Measurements from ENCODE around the gene OSBP2. TPM values are rescaled to one million over a fixed set of nuclear protein-coding genes. Genes with fewer than 3 reads are reported as not detected.

The OSBP2 gene
- polyA plus RNA-seq, 4 donors = 4.7 to 7.3 (median 6.8) TPM

DNA sequence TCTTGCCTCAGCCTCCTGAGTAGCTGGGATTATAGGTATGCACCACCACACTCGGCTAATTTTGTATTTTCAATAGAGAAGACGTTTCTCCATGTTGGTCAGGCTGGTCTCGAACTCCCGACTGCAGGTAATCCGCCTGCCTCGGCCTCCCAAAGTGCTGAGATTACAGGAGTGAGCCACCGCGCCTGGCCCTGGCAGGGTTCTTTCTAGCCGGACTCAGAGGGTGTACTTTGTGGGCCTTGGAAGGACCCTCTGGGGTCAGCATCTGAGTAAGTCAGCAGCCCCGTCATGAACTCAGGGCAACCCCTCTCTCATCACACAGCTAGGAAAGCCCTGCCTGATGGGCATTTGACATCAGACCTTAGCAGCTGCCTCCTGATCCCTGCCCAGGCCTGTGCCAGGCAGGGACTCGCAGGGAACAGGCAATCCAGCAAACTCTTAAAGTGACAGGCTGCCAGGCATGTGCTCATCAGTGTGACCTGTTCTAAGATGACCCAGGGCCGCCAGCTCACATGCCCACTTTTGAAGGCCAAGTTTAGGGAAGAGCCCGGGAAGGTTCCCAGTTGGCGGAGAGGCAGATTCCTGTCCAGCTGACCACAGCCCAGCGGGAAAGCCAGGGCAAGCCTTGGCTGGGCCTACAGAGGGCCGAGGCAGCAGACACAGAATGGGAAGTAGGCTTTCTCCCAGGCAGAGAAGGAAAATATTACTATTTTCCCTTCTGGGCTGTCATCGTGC is 181.0 kb downstream of the OSBP2 start:
- no peak for DNase-seq (ENCODE audit: low read depth in 4 of 4, low spot score in 2 of 4)

GRCh38 chr22:30876221-30876751 is 181.6 kb downstream of the OSBP2 start:
- no peak for DNase-seq (ENCODE audit: low read depth in 4 of 4, low spot score in 2 of 4)

GRCh38 chr22:30876915-30877553 is 182.4 kb downstream of the OSBP2 start:
- no peak for DNase-seq (ENCODE audit: low read depth in 4 of 4, low spot score in 2 of 4)

DNA sequence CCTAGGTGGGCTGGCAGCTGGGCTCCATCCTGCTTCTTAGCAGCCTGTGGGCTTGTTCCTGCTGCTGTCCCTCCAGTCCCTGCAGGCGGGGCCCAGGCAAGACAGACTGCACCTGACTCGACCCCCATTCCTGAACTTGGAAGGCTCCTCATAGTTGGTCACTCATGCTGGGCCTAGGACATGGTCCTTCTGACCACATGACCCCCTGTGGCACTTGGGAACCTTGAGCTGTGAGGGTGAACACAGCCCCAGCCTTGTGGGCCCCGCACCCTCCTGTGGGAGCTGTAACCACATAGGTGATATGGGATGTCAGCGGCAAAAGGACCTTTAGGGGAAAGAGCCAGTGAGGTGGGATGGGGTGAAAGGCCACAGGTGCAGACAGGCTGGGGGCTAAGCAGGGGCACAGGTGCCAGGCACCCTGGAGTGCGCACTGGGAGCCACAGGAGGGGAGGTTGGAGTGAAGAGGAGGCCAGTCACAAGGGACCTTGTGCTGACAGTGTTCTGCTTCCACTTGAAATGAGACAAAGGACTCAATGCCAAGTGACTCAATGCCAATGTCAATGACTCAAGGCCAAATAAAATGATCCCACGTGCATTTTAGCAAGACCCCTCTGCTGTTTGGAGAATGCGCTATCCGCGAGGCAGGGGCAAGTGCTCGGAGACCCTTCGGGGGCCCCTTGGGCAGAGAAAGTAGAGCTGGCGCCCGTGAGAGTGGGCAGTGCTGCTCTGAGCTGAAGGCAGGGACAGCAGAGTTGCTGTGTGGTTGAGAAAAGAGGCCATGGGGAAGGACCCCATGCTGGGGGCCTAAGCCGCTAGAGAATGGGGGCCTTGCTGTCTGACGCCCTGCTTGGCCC is 183.2 kb downstream of the OSBP2 start:
- no peak for DNase-seq (ENCODE audit: low read depth in 4 of 4, low spot score in 2 of 4)

DNA sequence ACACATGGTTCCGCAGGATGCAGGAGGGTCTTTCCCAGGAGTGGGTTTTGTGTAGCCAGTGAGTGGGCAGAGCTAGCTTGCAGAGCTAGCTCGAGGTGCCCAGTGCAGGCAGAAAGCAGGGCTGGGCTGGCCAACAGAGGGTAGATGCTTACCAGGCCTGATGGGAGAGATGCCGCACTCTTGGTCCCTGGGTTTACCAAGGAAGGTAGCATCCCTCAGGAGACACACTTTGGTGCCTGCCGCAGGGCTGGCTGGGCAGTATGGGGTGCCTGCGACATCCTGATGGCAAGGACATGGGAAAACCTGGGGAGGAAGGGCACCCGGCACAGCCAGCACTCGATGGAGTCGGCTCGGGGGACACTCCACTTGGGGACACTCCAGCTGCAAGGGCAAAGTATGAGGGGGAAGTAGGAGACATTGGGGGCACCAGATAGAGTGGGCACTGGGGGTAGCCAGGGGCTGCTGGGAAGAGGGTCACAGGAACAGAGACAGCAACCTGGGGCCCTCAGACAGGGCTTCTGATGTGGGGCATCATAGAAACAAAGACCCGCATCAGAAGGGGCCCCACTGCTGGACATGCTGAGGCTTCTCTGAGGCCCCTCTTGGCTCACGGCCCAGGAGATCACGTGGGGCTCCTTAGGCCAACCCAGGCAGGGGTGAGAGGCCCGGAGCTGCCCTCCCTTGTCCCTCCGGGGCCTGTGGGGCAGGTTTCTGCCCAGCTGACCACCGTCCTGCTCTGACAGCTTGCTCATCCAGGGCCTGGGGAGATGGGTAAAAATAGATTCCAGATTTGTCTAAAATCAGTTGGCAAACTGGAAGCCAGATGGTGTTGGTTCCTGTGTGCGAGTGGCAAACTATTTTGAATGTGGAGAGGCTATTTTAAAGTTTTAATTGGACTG is 184.1 kb downstream of the OSBP2 start:
- no peak for DNase-seq (ENCODE audit: low read depth in 4 of 4, low spot score in 2 of 4)

GRCh38 chr22:30879415-30879797 is 184.7 kb downstream of the OSBP2 start:
- DNase-seq (ENCODE audit: low read depth in 4 of 4, low spot score in 2 of 4) = no peak

GRCh38 chr22:30880181-30880601 is 185.5 kb downstream of the OSBP2 start:
- no peak for DNase-seq (ENCODE audit: low read depth in 4 of 4, low spot score in 2 of 4)

DNA sequence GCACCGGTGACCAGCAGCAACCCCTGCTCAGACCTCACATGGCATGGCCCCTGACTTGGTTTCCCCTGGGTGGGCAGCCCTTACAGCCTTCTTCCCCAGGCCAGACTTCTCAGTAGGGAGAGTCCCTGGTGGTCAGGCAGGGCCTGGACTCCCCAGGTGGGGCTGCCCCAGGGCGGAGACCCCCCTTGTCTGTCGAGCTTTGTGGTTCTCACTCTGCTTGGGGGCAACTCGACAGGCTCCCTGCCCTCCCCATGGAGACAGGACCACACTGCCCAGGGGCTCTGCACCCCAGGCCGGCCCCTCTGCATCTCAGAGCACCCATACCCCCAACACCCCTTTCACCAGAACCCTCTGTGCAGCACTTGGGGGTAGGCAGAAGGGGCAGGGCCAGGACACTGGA is 186.2 kb downstream of the OSBP2 start:
- DNase-seq (ENCODE audit: low read depth in 4 of 4, low spot score in 2 of 4) = no peak

- no peak for DNase-seq (ENCODE audit: low read depth in 4 of 4, low spot score in 2 of 4)
Measured at GRCh38 chr22:30881361-30882183, 186.9 kb downstream of the OSBP2 start.

GRCh38 chr22:30882184-30882717 is 187.6 kb downstream of the OSBP2 start:
- DNase-seq (ENCODE audit: low read depth in 4 of 4, low spot score in 2 of 4) = no peak

DNA sequence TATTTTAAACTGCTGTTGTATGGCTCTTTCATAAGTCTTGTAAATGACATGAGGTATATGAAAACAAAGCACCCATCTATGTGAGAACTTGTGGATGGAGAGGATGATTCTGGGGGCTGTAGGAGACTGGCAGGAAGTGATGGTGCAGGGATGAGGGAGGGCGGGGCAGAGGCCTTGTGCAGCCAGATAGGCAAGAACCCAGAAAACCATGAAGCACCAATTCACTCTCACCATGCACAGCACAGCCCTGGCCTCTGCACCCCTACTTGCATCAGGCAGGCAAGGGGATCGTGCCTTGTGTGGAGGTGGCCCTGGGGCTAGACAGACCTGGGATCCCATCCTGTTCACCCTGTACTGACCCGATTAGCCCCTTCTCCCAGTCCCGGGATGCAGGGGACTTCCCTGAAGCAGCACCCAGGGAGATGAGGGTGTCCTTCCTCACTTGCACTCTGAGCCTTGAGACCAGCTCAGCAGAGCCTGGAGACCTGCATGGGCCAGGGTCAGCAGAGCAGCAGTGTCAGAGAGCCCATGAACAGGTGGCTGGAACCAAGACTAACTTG is 188.4 kb downstream of the OSBP2 start:
- DNase-seq (ENCODE audit: low read depth in 4 of 4, low spot score in 2 of 4) = no peak

- no peak for DNase-seq (ENCODE audit: low read depth in 4 of 4, low spot score in 2 of 4)
Measured at GRCh38 chr22:30883586-30884145, 189.0 kb downstream of the OSBP2 start.

DNA sequence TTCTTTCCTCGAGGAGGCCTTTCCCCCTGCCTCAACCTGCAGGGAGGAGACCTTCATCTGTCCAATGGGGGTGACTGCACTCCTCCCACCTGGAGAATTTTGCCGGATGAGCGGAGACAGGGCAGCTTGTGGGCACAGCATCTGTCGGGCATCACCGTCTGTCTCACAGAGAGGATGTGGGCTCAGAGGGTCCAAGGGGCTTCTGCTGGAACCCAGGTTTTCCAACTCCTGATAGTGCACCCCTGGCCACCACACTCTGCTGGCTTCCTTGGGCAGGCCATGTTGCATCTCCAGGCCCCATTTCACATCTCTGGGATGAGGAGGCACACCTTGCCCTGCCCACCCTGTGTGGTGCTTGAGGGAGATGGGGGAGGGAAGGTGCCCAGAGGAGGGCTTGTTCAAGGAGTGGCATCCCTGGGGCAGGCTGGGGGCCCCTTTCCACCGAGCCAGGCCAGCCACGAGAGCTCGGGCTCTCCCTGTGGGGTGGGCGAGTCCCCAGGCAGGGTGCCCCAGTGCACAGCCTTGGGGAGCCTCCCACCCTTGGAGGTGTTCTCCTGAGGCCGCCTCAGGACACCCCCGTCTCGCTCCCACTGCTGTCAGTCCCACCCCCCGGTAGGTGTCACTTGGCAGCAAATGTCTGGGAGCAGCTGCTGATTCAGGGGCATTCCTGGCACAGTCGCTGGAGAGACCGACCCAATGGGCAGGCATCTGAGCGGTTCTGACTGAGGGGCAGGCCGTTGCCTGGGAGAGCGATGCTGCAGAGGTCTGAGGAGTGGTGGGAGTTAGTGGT is 189.7 kb downstream of the OSBP2 start:
- DNase-seq (ENCODE audit: low read depth in 4 of 4, low spot score in 2 of 4) = no peak

GRCh38 chr22:30885001-30885366 is 190.3 kb downstream of the OSBP2 start:
- DNase-seq (ENCODE audit: low read depth in 4 of 4, low spot score in 2 of 4) = no peak

- no peak for DNase-seq (ENCODE audit: low read depth in 4 of 4, low spot score in 2 of 4)
Measured at GRCh38 chr22:30885591-30885990, 190.9 kb downstream of the OSBP2 start.

GRCh38 chr22:30887453-30887852 is 192.8 kb downstream of the OSBP2 start:
- DNase-seq (ENCODE audit: low read depth in 4 of 4, low spot score in 2 of 4) = no peak

DNA sequence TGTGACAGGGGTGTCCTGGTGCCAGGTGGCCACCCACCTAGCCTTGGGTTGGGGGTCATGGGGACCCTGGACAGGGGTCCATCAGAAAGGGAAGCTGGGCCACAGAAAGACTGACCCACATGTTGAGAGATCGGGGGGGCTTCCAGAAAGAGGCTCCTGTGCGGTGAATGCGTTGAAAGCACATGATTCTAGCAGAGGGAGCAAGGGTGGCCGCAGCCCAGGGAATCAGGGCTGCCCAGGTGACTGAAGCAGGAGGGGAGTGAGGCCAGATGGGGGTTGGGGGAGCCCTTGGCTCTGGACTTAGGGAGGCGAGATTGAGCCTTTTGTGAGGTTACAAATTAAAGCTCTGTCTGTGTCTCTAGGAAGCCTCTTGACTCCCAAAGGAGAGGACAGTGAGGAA is 193.2 kb downstream of the OSBP2 start:
- DNase-seq (ENCODE audit: low read depth in 4 of 4, low spot score in 2 of 4) = no peak

All from left renal cortex interstitium (tissue), 4 donors.